Panc1 (cell line): ENCODE results near the gene NUMBL. TPM values are rescaled to one million over a fixed set of nuclear protein-coding genes. Genes with fewer than 3 reads are reported as not detected.

Source experiments
- ATAC-seq: fragments of 200-7000 bp; cut with Tn5 transposase; 2 replicates; pipeline ENCODE4 v1.9.1; 2020; ENCODE audit warnings: mild to moderate bottlenecking, moderate library complexity
- BruUV-seq: library from RNA; stranded (reverse); fragments of 400-500 nt; replicated peaks from 2 replicates; lab custom pipeline; 2021; lab: Mats Ljungman, UMichigan
- CTCF ChIA-PET: fragments of 300-600 bp; sonication (Branson Sonifier 250); formaldehyde crosslinking; loops from one replicate; lab custom pipeline; 2022; ENCODE audit warnings: antibody characterized with exemption; lab: Charles Lee
- POLR2A ChIA-PET: fragments of 300-600 bp; sonication (Branson Sonifier 250); formaldehyde crosslinking; loops from one replicate; lab custom pipeline; 2022; ENCODE audit warnings: antibody characterized with exemption; lab: Charles Lee
- DNase-seq: peaks from one replicate; pipeline ENCODE4 v3.0.0-alpha.2; 2010; ENCODE audit warnings: low read depth, low spot score
- H3K27ac ChIP-seq: 2 replicates; pipeline ENCODE4 v1.5.1; 2011; ENCODE audit warnings: mild to moderate bottlenecking, low read length, inconsistent platforms
- H3K27me3 ChIP-seq: fragments of 200-500 bp; sonication (Bioruptor generic); 2 replicates; pipeline ENCODE4 v1.6.0; 2014; ENCODE audit warnings: low read length, inconsistent platforms; ENCODE audit not compliant: control insufficient read depth, insufficient read depth
- H3K36me3 ChIP-seq: fragments of 200-500 bp; sonication (Bioruptor generic); 2 replicates; pipeline ENCODE4 v1.5.1; 2014; ENCODE audit warnings: inconsistent platforms, mild to moderate bottlenecking, low read length, moderate library complexity; ENCODE audit not compliant: control insufficient read depth, insufficient read depth
- H3K4me1 ChIP-seq: 2 replicates; pipeline ENCODE4 v1.5.1; 2011; ENCODE audit warnings: inconsistent platforms, mild to moderate bottlenecking, low read length, moderate library complexity; ENCODE audit not compliant: control insufficient read depth, insufficient read depth
- H3K4me3 ChIP-seq, 2 experiments: 2 replicates each; pipeline ENCODE4 v1.5.1; 2011 to 2012; ENCODE audit warnings: low read depth in 2 of 2, low read length in 2 of 2, mild to moderate bottlenecking in 2 of 2, inconsistent platforms in 1 of 2, moderate library complexity in 1 of 2
- H3K9me3 ChIP-seq: fragments of 200-500 bp; sonication (Bioruptor generic); 2 replicates; pipeline ENCODE4 v1.5.1; 2014; ENCODE audit warnings: low read depth, mild to moderate bottlenecking, inconsistent platforms, low read length, moderate library complexity; ENCODE audit not compliant: control insufficient read depth, insufficient read depth
- POLR2AphosphoS5 ChIP-seq: IDR thresholded peaks from 2 replicates; pipeline ENCODE4 v1.6.1; 2012; ENCODE audit warnings: mild to moderate bottlenecking, low read depth, low read length, moderate library complexity
- REST ChIP-seq, 2 experiments: IDR thresholded peaks; 2 replicates each; pipeline ENCODE4 v1.6.1; 2011 to 2012; ENCODE audit warnings: low read depth in 2 of 2, control low read depth in 1 of 2, low read length in 1 of 2, mild to moderate bottlenecking in 1 of 2, moderate library complexity in 1 of 2; ENCODE audit not compliant: insufficient read depth in 1 of 2
- SIN3A ChIP-seq: IDR thresholded peaks from 2 replicates; pipeline ENCODE4 v1.6.1; 2012; ENCODE audit warnings: low read depth, mild to moderate bottlenecking, low read length, moderate library complexity, borderline replicate concordance; ENCODE audit not compliant: insufficient read depth
- TCF7L2 ChIP-seq: IDR thresholded peaks from 2 replicates; pipeline ENCODE4 v1.6.1; 2011; ENCODE audit warnings: mild to moderate bottlenecking, low read depth, low read length, inconsistent platforms
- in situ Hi-C: cut with HindIII; loops from 2 replicates; pipeline ENCODE4 v1.10.0; 2016; ENCODE audit warnings: low sequenced_read_pairs, low pct_unique_long_range_greater_than_20kb
- intact Hi-C: fragments of 100-400 bp; cut with micrococcal nuclease; formaldehyde crosslinking; loops from one replicate; pipeline ENCODE4 v1.10.0; 2022; ENCODE audit not compliant: unreplicated experiment
- total RNA-seq: library from RNA; stranded (reverse); gene quantifications from one replicate; pipeline ENCODE4 v1.2.1, GENCODE V29; 2021; ENCODE audit not compliant: unreplicated experiment
- TF ChIP-seq, protein P1 (sequence below): fragments of 450-650 bp; IDR thresholded peaks from 2 replicates; pipeline ENCODE4 v1.5.1; 2017; ENCODE audit warnings: mild to moderate bottlenecking

NUMBL gene
- total RNA-seq, 1 experiment from 2014 or later: 27.6 TPM

- CTCF ChIA-PET: no interaction called here
- Histone ChIP-seq H3K27ac (peak overlapping the region; percentile 79), H3K36me3 (no peaks in the 10 kb centered on the region), H3K4me1 (peaks cover 9% of the 10 kb centered on the region), H3K9me3 (no peaks in the 10 kb centered on the region), H3K4me3 (peak overlapping the region; percentile 58 to 73), H3K27me3 (no peaks in the 10 kb centered on the region)
- DNase-seq: no peak
- no peak for TF ChIP-seq SIN3A
- no peak for TF ChIP-seq REST (IDR thresholded peaks at IDR 0.05; ENCODE audit: insufficient read depth in 1 of 2, low read depth in 2 of 2, low read length in 1 of 2)
- TF ChIP-seq POLR2AphosphoS5: no peak
- no peak for TF ChIP-seq TCF7L2
- intact Hi-C loops: no loop called here
- in situ Hi-C loops: no loop called here
- BruUV-seq: no TSS peak
- peak; percentile 19; the same call in 1 of the 2 replicates for ATAC-seq
- POLR2A ChIA-PET: no interaction called here
These were observed 957 bp downstream of the NUMBL start for GRCh38 chr19:40689339-40690049.

GRCh38 chr19:40688987-40689338 lies 1.5 kb downstream of the NUMBL start:
- Histone ChIP-seq H3K4me3 (peak overlapping the region; percentile 58 to 73), H3K27me3 (no peaks in the 10 kb centered on the region), H3K4me1 (peaks cover 9% of the 10 kb centered on the region), H3K9me3 (no peaks in the 10 kb centered on the region), H3K27ac (no peak overlapping the region), H3K36me3 (no peaks in the 10 kb centered on the region)
- CTCF ChIA-PET: no interaction called here
- TF ChIP-seq, protein P1, sequence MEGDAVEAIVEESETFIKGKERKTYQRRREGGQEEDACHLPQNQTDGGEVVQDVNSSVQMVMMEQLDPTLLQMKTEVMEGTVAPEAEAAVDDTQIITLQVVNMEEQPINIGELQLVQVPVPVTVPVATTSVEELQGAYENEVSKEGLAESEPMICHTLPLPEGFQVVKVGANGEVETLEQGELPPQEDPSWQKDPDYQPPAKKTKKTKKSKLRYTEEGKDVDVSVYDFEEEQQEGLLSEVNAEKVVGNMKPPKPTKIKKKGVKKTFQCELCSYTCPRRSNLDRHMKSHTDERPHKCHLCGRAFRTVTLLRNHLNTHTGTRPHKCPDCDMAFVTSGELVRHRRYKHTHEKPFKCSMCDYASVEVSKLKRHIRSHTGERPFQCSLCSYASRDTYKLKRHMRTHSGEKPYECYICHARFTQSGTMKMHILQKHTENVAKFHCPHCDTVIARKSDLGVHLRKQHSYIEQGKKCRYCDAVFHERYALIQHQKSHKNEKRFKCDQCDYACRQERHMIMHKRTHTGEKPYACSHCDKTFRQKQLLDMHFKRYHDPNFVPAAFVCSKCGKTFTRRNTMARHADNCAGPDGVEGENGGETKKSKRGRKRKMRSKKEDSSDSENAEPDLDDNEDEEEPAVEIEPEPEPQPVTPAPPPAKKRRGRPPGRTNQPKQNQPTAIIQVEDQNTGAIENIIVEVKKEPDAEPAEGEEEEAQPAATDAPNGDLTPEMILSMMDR: no peak
- no peak for TF ChIP-seq POLR2AphosphoS5
- TF ChIP-seq REST (IDR thresholded peaks at IDR 0.05; ENCODE audit: insufficient read depth in 1 of 2, low read depth in 2 of 2, low read length in 1 of 2): no peak
- no peak for TF ChIP-seq SIN3A
- TF ChIP-seq TCF7L2: no peak
- BruUV-seq: no TSS peak
- POLR2A ChIA-PET: no interaction called here
- intact Hi-C loops (no loop called here), in situ Hi-C loops (no loop called here)
- no peak for ATAC-seq
- no peak for DNase-seq
